PC-9 (cell line): Measurements from ENCODE around the gene CCN6. TPM values are rescaled to one million over a fixed set of nuclear protein-coding genes. Genes with fewer than 3 reads are reported as not detected.
"Not testable (repeated sequence)": the region's sequence is repeated elsewhere in the genome, so short reads cannot be mapped to it uniquely, and the experiment has no call there.

Experiments
- BruUV-seq: library from RNA; stranded (reverse); fragments of 400-500 nt; replicated peaks from 2 replicates; lab custom pipeline; 2021; lab: Mats Ljungman, UMichigan
- CTCF ChIA-PET: fragments of 300-600 bp; sonication (Branson Sonifier 250); formaldehyde crosslinking; loops from one replicate; lab custom pipeline; 2022; ENCODE audit warnings: antibody characterized with exemption; lab: Charles Lee
- POLR2A ChIA-PET: fragments of 300-600 bp; sonication (Branson Sonifier 250); formaldehyde crosslinking; loops from one replicate; lab custom pipeline; 2022; ENCODE audit warnings: antibody characterized with exemption; ENCODE audit not compliant: unreplicated experiment; lab: Charles Lee
- DNase-seq, 2 experiments: peaks; one replicate each; pipeline versions ENCODE4 v3.0.0 to v3.0.0-alpha.2; 2015 to 2022; ENCODE audit warnings: mixed read lengths in 1 of 2
- H2AFZ ChIP-seq: fragments of 200-600 bp; sonication (generic); 2 replicates; pipeline ENCODE4 v1.8.1; 2017; ENCODE audit warnings: antibody characterized with exemption
- H3F3A ChIP-seq: fragments of 200-600 bp; sonication (generic); 2 replicates; pipeline ENCODE4 v1.8.1; 2017; ENCODE audit warnings: antibody characterized with exemption, mild to moderate bottlenecking, low read depth; ENCODE audit not compliant: insufficient read depth
- H3K27ac ChIP-seq: fragments of 200-600 bp; sonication (generic); 2 replicates; pipeline ENCODE4 v1.6.1; 2016; ENCODE audit warnings: mixed run types
- H3K27me3 ChIP-seq: fragments of 200-600 bp; sonication (generic); 2 replicates; pipeline ENCODE4 v1.6.1; 2016; ENCODE audit warnings: low read depth, mixed run types; ENCODE audit not compliant: insufficient read depth
- H3K36me3 ChIP-seq: fragments of 200-600 bp; sonication (generic); 2 replicates; pipeline ENCODE4 v1.6.1; 2016; ENCODE audit warnings: low read depth, mixed run types
- H3K4me1 ChIP-seq: fragments of 200-600 bp; sonication (generic); replicated peaks from 2 replicates; pipeline ENCODE4 v1.6.1; 2016; ENCODE audit warnings: mixed run types; ENCODE audit not compliant: insufficient read depth
- H3K4me2 ChIP-seq: fragments of 200-600 bp; sonication (generic); 2 replicates; pipeline ENCODE4 v1.6.1; 2017; ENCODE audit warnings: mixed run types
- H3K4me3 ChIP-seq: fragments of 200-600 bp; sonication (generic); 2 replicates; pipeline ENCODE4 v1.6.1; 2016; ENCODE audit warnings: mixed run types
- H3K79me2 ChIP-seq: fragments of 200-600 bp; sonication (generic); 2 replicates; pipeline ENCODE4 v1.6.1; 2017; ENCODE audit warnings: low read depth, mixed run types
- H3K9me2 ChIP-seq: fragments of 200-600 bp; sonication (generic); 2 replicates; pipeline ENCODE4 v1.8.1; 2017; ENCODE audit warnings: mild to moderate bottlenecking; ENCODE audit not compliant: insufficient read depth
- H3K9me3 ChIP-seq: fragments of 200-600 bp; sonication (generic); 2 replicates; pipeline ENCODE4 v1.8.1; 2016; ENCODE audit warnings: low read depth; ENCODE audit not compliant: insufficient read depth
- H4K20me1 ChIP-seq: fragments of 200-600 bp; sonication (generic); 2 replicates; pipeline ENCODE4 v1.8.1; 2017; ENCODE audit not compliant: insufficient read depth
- CTCF ChIP-seq: fragments of 200-600 bp; sonication (generic); conservative IDR thresholded peaks from 2 replicates; pipeline ENCODE4 v1.6.1; 2017; ENCODE audit warnings: mixed run types, antibody characterized with exemption, mild to moderate bottlenecking, moderate library complexity
- EZH2 ChIP-seq: fragments of 200-600 bp; sonication (generic); IDR thresholded peaks from 2 replicates; pipeline ENCODE4 v1.8.0; 2017; ENCODE audit warnings: antibody characterized with exemption, low read depth
- intact Hi-C: fragments of 100-400 bp; cut with micrococcal nuclease; formaldehyde crosslinking; loops from one replicate; pipeline ENCODE4 v1.10.0; 2022; ENCODE audit not compliant: unreplicated experiment
- total RNA-seq: library from RNA; stranded (reverse); gene quantifications from 2 replicates; pipeline ENCODE4 v1.2.3, GENCODE V29; 2021

Gene CCN6
- total RNA-seq, 1 experiment from 2014 or later = not detected

- Histone ChIP-seq H3K27ac (no peak overlapping the region), H3K9me3 (no peaks in the 10 kb centered on the region), H3K36me3 (no peaks in the 10 kb centered on the region), H4K20me1 (no peaks in the 10 kb centered on the region), H3K79me2 (no peaks in the 10 kb centered on the region), H3K4me1 (0 out of 2 replicates have a peak, but pooled peaks cover 3% of the 10 kb centered on the region), H3F3A (no peaks in the 10 kb centered on the region), H3K27me3 (no peaks in the 10 kb centered on the region), H3K9me2 (0 out of 2 replicates have a peak, but pooled peaks cover 8% of the 10 kb centered on the region), H3K4me2 (no peak overlapping the region), H2AFZ (no peak overlapping the region), H3K4me3 (no peak overlapping the region)
- ChIA-PET POLR2A (interaction anchor here (0.6 kb wide), 1 partner anchor 38 kb away, joined by 3 read pairs; the partner anchor contains the start of gene FAM229B), CTCF (no interaction called here)
- TF ChIP-seq EZH2 = no peak
- TF ChIP-seq CTCF = no peak
- BruUV-seq = no TSS peak
- intact Hi-C loops = loop anchor here (10.0 kb wide), 1 partner anchor 565 kb away; the partner anchor contains the start of gene REV3L
- no peak for DNase-seq
Observed at GRCh38 chr6:112049996-112050395, 3.9 kb upstream of the CCN6 start.

DNA sequence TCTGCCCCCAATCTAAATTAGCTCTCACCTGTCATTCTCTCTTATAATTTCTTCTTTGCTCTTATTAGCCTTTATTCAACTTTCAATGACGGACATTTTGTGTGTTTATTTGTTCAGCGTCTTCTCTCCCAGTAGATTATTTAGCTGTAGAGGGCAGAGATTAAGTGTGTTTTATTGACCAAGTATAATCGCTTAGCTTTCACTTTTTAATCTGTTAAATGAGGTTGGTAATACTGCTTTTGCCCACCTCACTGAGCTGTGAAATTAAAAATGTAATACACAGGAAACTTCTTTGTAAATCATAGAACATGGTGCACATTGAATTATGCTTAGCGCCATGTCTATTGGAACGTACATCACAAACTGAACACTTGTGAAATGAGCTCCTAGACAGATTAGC, 3.5 kb upstream of the CCN6 start:
- Histone ChIP-seq H3K9me3 (no peaks in the 10 kb centered on the region), H3K79me2 (no peaks in the 10 kb centered on the region), H2AFZ (no peak overlapping the region), H3K4me2 (no peak overlapping the region), H3K27me3 (no peaks in the 10 kb centered on the region), H3K4me3 (no peak overlapping the region), H3K36me3 (no peaks in the 10 kb centered on the region), H4K20me1 (no peaks in the 10 kb centered on the region), H3K9me2 (0 out of 2 replicates have a peak, but pooled peaks cover 8% of the 10 kb centered on the region), H3K4me1 (0 out of 2 replicates have a peak, but pooled peaks cover 3% of the 10 kb centered on the region), H3K27ac (no peak overlapping the region), H3F3A (no peaks in the 10 kb centered on the region)
- no peak for DNase-seq
- ChIA-PET POLR2A (interaction anchor here (0.5 kb wide), 1 partner anchor 23 kb away, joined by 3 read pairs; no protein-coding TSS in a partner anchor), CTCF (no interaction called here)
- BruUV-seq = no TSS peak
- TF ChIP-seq CTCF = no peak
- TF ChIP-seq EZH2 = no peak
- intact Hi-C loops = no loop called here

DNA sequence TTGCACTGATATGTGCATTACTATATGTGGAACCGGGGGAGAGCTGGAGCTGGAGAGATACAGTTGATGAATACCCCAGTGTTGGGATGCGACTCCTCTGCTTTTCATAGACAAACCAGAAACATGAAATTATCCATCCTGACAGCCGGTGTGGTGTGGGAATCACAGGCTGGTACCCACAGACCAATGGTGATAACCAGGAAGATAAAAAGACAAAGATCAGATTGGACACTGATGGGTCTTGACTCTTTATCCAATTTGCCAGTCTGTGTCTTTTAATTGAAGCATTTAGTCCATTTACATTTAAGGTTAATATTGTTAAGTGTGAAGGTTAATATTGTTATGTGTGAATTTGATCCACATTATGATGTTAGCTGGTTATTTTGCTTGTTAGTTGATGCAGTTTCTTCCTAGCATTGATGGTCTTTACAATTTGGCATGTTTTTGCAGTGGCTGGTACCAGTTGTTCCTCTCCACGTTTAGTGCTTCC, 2.6 kb upstream of the CCN6 start:
- H3K79me2 ChIP-seq, H3K27ac ChIP-seq, H3K9me2 ChIP-seq, CTCF ChIA-PET, H3K27me3 ChIP-seq, H3K4me3 ChIP-seq, H4K20me1 ChIP-seq, H3F3A ChIP-seq, BruUV-seq, intact Hi-C loops, H3K9me3 ChIP-seq, H3K4me1 ChIP-seq, H2AFZ ChIP-seq, DNase-seq, H3K4me2 ChIP-seq, H3K36me3 ChIP-seq: not testable (repeated sequence)
- POLR2A ChIA-PET = interaction anchor here (0.5 kb wide), 1 partner anchor 22 kb away, joined by 3 read pairs; no protein-coding TSS in a partner anchor
